T follicular helper cell (primary cell): ENCODE measurements around the gene R3HDM1.
"Not testable (repeated sequence)": the region's sequence is repeated elsewhere in the genome, so short reads cannot be mapped to it uniquely, and the experiment has no call there.

Source experiments
- DNase-seq: peaks from one replicate; pipeline ENCODE4 v3.0.0-alpha.2; 2020; ENCODE audit warnings: low read depth

Gene R3HDM1

DNA sequence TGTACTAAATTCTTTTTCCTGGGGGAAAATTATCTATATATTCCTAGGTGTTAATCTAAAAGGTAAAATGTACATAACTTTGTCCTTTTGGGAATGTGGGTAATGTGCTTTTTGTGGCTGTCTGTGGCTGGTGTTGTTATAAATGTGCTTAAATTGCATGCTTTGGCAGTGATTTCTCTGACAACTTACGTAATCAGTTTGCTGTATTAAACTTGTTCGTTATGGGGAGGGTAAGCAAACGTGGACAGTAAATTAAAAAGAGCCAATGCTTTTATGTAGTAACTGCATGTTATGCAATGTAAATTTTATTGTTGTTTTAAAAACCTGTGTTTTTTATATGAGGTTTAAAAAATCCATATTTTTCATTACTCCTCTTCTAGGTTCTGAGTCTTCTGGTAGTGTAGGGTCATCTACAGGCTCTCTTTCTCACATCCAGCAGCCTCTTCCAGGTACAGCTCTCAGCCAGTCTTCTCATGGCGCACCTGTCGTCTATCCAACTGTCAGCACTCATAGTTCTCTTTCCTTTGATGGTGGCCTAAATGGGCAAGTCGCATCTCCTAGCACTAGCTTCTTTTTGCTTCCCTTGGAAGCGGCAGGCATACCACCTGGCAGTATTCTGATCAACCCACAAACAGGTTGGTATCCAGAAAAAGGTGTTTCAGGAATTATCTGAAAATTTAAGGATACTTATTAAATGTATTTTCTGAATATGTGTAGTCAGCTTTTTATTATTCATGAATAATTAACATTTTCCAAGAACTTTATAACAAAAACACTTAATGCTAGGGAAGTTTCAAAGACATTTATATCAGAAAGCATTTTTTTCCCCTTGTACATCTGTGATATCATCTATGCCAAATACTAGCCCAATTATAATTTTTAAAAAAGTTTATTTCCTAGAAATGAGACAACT, 110.1 kb downstream of the R3HDM1 start:
- DNase-seq = no peak

DNA sequence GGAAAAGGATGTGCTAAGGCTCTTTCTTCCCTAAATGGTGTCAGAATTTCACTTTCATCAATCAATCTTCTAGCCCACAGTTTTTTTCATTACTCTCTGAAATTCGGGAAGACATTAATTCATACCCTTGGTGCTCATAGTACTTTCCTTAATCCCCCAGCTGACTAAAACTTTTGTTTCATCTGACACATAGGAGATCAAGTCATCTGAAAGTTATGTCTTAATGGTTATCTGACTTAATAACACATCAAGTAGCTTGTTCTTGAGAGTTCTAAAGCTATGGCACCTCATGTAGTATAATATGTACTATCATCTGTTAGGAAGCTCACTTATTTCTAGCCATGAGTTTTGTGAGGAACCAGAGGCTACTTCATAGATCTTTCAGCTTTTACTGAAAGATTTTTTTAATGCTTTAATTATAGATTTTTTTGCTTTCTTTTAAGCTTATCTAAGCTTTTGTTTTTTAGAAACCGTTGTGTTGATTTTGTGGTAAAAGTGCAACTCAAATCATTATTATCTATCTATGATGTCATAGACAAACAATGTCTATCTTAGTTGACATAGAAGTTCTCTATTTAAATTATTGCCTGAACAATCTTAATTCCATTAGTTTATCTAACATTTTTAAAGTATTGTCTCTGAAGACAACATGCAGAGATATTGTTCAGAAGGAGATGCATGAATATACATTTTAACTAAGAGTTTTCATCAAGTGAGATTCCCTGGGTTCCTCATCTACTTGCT, 116.7 kb downstream of the R3HDM1 start:
- DNase-seq = no peak

DNA sequence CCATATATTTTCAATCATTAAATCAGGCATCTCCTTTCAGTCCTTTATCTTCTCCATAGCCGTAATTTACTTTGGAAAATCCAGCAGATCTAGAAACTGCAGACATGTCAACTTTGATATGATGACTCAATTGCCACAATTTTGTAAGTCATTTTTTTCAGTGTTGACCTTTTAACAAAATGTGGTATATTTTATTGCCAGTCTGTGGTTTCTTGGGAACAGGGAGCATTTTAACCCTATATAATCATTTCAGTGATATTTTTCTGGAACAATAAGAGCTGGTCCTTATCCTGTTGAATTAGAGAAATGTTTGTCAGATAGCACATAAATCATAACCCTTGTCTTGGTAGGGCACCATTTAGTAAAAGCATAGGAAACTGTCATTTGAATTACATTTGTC, 119.4 kb downstream of the R3HDM1 start:
- no peak for DNase-seq

DNA sequence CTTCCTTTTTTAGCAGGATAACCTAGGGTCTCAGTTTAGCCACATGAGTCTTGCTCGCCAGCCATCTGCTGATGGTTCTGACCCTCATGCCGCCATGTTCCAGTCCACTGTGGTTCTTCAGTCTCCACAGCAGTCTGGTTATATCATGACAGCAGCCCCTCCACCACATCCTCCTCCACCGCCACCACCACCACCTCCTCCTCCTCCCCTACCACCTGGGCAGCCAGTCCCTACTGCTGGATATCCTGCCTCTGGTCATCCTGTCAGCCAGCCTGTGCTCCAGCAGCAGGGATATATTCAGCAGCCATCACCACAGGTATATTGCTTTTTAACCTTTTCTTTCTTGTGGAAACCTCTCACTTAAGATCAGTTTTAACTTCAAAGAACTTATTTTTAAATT, 120.4 kb downstream of the R3HDM1 start:
- DNase-seq = no peak

DNA sequence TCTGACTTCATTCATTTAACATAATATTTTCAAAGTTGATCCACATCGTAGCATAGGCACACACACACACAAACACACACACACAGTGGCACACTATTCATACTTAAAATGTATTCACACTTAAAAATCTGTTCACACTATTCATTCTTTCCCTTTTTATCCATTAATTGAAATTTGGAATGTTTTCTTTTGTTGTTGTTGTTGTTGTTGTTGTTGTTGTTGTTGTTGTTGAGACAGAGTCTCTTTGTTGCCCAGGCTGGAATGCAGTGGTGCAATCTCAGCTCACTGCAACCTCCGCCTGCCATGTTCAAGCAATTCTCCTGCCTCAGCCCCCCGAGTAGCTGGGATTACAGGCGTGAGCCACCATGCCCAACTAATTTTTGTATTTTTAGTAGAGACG, 123.0 kb downstream of the R3HDM1 start:
- not testable (repeated sequence) for DNase-seq

DNA sequence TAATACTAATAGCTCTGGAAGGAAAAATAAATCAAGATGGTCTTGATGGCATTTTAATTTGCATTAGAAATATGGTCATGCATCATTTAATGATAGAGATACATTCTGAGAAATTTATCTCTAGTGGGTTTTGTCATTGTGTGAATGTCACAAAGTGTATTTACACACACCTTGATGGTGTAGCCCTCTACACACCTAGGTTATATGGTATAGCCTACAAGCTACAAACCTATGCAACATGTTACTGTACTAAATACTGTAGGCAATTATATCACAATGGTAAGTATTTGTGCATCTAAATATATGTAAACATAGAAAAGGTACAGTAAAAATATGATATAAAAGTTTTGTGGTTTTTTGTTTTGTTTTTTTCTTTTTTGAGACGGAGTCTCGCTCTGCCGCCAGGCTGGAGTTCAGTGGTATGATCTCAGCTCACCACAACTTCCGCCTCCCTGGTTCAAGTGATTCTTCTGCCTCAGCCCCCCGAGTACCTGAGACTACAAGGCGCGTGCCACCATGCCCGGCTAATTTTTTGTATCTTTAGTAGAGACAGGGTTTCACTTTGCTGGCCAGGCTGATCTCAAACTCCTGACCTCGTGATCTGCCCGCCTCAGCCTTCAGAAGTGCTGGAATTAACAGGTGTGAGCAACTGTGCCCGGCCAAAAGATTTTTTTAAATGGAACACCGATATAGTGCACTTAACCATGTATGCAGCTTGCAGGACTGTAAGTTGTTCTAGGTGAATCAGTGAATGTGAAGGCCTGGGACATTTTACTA, 126.7 kb downstream of the R3HDM1 start:
- peak; percentile 38 for DNase-seq

DNA sequence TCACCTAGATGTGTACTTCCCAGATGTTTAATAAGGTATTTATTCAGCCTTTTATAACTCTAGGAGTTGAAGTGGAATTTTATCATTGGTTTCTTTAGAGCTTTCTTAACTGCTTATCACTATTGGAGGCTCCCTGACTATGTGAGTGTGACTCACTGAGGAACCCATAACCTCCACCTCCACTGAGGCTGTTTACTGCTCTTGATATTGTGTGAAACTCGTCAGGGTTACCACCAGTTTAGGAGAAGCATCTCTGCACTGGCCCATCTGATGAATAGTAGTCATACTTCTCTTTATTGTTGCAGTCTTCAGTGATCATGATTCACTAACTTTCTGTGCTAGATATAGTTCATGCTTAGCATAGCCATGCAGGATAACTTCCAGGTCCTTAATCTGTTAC, 130.8 kb downstream of the R3HDM1 start:
- no peak for DNase-seq

DNA sequence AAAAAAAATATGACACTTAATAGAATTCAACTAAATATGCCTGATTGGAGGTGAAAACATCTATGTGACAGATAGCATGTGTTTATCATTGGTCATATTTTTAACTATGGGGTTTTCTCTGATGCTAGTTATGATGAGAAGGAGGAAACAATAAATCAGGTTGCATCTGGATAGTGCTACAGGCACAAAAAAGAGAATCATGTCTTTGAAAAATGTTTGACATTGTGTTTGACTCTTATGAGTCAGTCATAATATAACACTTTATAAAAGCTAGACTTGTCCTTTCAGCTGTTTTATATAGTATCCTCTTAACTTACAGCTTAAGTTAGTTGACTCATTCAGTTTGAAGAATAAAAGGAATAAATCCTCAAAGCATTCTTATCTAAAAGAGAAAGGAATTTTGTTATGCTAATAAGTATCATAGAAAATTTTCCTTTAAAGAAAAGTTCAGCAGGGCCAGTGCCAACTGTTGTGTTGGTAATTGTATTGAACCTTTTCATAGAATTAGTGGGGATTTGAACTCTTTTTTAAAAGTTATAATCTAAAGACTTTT, 131.9 kb downstream of the R3HDM1 start:
- DNase-seq = no peak

DNA sequence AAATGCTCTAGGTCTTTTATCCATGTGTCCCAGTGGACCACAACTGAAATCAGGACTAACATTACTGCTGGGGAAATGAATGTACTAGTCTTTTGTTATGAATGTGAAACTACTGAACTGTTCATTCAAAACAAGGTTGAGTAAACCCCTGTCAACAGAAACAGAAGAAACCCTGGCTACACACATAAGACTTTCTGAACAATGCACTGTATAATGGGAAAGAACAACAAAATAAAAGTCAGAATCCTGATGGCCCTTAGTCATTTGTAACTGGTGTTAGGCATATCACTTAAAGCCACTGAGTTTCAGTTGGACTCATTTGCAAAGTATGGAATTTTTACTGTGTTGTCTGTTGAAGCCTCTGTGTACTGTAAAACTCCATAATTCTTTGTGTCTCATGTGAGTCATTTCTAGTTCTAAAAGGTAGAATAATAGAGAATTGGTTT, 133.4 kb downstream of the R3HDM1 start:
- DNase-seq = no peak

DNA sequence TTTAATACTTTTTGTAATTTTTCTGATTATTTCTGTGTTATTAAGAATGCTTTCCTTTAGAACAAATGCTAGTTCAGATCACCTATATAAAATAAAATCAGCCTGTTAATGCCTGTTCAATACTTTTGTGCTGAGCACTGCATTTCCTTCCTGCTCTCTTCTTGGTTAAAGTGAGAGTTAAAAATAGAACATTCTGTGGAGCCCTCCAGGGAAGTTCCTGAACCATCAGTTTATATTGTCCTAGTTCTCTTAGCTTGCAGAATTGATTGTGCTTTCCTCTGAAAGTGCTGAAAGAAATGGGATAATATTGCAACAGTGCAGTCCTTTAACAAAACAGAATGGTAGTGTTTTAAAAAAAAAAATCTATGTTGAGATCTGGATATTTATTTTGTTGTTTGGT, 135.8 kb downstream of the R3HDM1 start:
- no peak for DNase-seq

DNA sequence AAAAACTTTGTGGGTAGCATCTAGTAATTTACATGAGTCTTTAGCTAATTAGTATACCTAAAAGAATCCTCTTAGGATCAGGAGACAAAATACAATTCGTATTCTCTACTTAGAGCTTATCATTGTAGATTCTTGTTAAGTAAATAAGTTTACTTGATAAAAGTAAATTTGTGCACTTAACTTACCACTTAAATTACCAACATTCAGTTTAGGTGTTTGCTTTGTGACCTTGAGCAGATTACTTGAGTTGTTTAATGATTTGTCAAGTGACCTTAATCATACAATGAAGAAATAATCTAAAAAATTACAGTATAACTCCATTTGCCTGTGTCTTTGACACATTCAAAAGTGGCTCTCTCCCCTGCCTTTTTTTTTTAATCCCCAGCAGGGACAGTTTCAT, 143.2 kb downstream of the R3HDM1 start:
- no peak for DNase-seq

DNA sequence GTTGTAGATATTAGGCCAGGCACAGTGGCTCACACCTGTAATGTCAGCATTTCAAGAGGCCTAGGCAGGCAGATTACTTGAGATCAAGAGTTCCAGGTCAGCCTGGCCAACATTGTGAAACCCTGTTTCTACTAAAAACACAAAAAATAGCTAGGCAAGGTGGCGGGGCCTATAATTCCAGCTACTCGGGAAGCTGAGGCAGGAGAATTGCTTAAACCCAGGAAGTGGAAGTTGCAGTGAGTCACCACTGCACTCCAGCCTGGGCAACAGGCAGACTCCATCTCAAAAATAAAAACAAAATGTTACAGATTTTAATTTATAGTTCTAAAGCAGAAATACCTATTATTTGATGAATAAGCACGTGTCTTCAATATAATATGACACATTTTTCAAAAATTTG, 144.7 kb downstream of the R3HDM1 start:
- no peak for DNase-seq

DNA sequence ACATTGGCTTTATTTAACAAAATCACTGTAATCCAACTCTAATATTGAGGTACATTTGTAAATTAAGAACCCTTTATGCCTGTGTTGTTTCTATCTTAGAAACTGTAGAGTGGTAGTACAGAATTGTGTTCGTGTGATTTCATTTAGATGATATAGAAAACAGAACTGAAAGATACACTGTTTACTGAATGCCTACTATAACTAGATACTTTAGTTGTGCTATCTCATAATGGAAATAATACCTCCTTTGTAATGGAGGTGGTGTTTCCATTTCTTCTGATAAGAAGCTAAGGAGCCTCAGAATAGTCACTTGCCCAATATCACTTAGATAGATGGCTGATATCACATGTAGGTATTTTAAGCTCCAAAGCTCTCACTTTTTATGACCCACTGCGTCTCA, 147.8 kb downstream of the R3HDM1 start:
- DNase-seq = no peak

DNA sequence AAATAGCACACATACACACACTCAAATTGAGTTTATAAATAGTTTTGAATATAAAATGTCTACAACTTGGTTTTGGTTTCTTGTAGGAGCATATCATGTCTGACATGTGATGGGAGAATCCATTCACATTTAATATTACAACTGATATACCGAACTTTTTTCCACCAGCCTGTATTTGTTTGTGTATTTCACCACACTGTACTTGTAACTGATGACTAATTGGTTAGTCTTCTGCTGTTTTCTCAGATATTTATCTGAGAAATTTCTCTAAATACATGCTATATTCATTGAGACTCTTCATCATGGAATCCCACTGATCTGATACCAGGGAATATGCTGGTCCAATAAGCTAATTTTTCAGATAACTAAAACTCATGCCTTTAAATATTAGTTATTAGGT, 154.1 kb downstream of the R3HDM1 start:
- DNase-seq = no peak

DNA sequence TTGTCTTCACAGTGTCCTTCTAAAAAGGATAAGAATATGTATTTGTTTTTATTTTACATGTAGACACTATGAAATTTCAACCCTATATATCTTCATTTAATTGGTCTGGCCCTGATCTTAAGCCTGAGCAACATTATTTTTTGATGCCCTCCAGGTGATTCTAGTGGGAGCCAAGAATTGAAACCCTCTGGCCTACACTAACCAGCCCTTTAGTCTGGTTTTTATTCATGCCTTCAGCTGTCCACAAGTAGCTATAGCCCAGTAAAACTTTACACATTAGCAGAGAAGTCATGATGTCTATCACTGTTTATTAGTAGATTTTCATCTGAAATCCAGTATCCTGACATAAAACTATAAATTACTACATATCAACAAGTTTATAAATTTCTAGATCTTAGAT, 157.7 kb downstream of the R3HDM1 start:
- no peak for DNase-seq

DNA sequence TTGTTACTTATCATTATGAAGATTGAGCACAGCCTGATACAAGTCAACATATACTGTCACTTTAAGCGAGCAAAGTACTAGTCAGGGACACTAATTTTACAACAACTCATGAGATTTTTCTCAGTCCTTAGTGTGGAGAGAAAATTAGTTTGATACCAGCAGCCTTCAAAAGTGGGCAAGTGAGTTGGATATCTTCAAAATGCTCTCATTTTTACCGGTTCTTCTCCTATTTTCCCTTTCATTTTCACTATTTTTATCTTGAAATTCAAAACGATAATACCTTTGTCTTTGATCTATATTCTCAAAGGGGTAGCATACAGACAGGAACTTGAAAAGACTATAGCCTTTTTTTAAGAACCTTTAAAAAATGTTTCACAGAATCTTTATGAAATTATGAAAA, 158.4 kb downstream of the R3HDM1 start:
- DNase-seq = no peak

DNA sequence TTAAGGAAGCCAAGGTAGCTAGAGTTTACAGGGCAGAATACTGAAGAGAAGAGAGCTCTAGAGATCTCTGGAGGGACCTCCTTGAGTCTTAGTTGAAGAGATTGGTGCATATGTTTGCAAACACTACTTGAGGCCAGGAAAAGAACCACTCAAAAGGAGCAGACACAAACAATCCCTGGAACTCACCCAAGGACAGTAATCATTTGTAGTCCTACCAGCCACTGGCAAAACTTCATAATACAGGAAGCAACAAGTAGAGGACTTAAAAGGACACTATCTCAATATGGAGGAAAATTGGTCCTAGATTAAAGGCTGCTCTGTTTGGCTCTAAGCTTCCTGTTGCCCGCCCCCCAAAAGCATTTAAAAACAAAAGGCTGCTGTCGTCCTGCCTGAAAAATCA, 163.4 kb downstream of the R3HDM1 start:
- DNase-seq = no peak

DNA sequence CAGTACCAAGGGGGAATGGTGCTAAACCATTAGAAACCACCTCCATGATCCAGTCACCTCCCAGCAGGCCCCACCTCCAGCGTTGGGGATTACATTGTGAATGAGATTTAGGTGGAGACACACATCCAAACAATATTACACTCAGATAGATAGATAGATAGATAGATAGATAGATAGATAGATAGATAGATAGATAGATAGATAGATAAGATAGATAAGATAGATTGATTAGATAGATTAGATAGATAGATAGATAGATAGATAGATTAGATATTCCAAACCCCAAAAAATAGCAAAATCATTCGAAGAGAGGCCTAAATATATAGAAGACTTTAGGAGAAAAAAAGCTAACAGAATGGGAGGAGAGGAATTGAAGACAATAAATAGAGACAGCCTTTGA, 167.6 kb downstream of the R3HDM1 start:
- no peak for DNase-seq

DNA sequence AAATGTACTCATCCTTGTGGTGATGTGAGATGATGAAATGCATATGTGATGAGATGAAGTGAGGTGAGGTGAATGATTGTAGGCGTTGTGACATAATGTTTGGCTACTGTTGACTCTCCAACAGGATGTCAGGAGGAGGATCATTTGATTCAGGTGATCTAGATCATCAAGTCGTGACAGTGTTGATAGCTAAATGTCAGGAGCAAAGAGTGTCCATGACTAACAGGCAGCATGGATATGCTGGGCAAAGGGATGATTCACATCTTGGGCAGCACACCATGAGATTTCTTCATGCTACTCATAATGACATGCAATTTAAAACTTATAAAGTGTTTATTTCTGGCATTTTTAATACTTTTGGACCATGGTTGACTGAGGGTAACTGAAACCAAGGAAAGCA, 170.2 kb downstream of the R3HDM1 start:
- DNase-seq = no peak

DNA sequence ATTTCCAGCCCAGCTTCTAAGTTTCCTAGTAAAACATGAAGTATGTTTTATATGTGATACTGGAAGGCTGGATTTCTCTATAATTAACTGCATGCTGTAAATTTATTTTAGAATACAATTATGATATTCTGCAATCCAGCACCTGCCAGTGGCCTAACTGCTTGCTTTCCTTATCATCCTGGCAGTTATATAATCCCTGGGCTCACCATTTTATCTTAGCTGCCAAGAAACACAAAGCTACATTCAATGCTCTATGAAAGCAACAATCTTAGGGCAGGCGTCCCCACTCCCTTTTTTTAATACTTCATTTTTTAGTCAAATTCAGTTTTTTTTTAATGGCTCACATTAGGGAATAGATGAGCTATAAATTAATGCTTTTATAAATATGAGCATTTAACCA, 172.0 kb downstream of the R3HDM1 start:
- DNase-seq = no peak

DNA sequence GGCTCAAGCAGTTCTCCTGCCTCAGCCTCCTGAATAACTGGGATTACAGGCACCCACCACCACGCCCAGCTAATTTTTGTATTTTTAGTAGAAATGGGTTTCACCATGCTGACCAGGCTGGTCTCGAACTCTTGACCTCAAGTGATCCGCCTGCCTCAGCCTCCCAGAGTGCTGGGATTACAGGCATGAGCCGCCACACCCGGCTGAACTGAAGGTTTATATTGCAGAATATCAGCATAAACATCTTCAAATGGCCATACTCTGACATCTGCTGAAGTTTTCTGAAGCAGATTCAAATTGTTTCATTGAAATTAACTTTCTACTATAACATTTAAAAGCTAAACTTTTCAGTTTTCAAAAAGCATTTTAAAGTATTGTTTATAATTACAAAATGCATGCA, 172.8 kb downstream of the R3HDM1 start:
- not testable (repeated sequence) for DNase-seq

DNA sequence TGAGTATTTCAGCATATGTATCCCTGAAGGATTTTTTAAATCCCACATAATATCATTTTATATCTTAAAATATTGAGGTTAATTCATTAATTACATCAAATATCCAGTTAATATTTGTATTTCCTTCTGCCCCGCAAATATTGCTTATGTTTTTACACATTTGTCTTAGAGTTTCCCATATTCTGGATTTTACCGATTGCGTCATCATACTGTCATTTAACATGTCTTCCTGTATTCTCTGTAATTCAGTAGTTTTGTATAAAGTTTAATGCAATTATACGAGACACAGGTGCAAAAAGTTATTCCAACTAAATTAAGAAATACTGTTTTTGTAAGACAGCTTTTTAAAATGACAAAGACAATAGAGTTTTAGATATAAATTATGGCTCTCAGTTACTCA, 176.9 kb downstream of the R3HDM1 start:
- DNase-seq = no peak
